ENCODE data around the gene WIPI1.

DNA sequence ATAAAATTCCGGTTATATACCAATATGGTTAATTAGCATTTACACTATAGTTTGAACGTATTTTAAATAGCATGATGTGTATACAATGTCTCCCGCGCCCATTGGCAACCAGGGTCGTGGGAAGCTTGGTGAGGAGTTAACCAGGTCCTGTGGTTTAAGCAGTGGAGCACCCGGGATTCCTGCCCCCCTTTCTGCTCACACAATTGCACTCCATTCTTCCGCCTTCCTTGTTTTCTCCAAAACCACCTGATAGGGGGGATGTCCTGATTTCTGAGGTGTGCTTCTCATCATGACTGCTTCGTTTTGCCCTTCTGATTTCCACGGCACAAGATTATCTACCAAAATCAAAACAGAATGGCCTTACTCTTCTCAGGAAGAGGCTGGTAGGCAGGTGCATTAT is 35.8 kb downstream of the WIPI1 start:
- TF ChIP-seq POLR2A (IDR thresholded peaks at IDR 0.05; ENCODE audit: low read length) (no peak), NR3C1 (IDR thresholded peaks at IDR 0.05) (no peak), RNF2 (IDR thresholded peaks at IDR 0.05; ENCODE audit: borderline replicate concordance, low read depth) (no peak), RAD21 (conservative IDR thresholded peaks at IDR 0.05 in 1 of 2, IDR thresholded peaks at IDR 0.05 in 1 of 2) (no peak), CHD2 (IDR thresholded peaks at IDR 0.05; ENCODE audit: low read length, partially characterized antibody) (no peak), CBX8 (IDR thresholded peaks at IDR 0.05) (no peak), BHLHE40 (IDR thresholded peaks at IDR 0.05; ENCODE audit: low read depth, low read length) (no peak)
- TF ChIP-seq, protein P1, sequence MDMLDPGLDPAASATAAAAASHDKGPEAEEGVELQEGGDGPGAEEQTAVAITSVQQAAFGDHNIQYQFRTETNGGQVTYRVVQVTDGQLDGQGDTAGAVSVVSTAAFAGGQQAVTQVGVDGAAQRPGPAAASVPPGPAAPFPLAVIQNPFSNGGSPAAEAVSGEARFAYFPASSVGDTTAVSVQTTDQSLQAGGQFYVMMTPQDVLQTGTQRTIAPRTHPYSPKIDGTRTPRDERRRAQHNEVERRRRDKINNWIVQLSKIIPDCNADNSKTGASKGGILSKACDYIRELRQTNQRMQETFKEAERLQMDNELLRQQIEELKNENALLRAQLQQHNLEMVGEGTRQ (IDR thresholded peaks at IDR 0.05) = no peak
- TF ChIP-seq, protein P2, sequence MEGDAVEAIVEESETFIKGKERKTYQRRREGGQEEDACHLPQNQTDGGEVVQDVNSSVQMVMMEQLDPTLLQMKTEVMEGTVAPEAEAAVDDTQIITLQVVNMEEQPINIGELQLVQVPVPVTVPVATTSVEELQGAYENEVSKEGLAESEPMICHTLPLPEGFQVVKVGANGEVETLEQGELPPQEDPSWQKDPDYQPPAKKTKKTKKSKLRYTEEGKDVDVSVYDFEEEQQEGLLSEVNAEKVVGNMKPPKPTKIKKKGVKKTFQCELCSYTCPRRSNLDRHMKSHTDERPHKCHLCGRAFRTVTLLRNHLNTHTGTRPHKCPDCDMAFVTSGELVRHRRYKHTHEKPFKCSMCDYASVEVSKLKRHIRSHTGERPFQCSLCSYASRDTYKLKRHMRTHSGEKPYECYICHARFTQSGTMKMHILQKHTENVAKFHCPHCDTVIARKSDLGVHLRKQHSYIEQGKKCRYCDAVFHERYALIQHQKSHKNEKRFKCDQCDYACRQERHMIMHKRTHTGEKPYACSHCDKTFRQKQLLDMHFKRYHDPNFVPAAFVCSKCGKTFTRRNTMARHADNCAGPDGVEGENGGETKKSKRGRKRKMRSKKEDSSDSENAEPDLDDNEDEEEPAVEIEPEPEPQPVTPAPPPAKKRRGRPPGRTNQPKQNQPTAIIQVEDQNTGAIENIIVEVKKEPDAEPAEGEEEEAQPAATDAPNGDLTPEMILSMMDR (IDR thresholded peaks at IDR 0.05) = no peak
- TF ChIP-seq, protein P3, sequence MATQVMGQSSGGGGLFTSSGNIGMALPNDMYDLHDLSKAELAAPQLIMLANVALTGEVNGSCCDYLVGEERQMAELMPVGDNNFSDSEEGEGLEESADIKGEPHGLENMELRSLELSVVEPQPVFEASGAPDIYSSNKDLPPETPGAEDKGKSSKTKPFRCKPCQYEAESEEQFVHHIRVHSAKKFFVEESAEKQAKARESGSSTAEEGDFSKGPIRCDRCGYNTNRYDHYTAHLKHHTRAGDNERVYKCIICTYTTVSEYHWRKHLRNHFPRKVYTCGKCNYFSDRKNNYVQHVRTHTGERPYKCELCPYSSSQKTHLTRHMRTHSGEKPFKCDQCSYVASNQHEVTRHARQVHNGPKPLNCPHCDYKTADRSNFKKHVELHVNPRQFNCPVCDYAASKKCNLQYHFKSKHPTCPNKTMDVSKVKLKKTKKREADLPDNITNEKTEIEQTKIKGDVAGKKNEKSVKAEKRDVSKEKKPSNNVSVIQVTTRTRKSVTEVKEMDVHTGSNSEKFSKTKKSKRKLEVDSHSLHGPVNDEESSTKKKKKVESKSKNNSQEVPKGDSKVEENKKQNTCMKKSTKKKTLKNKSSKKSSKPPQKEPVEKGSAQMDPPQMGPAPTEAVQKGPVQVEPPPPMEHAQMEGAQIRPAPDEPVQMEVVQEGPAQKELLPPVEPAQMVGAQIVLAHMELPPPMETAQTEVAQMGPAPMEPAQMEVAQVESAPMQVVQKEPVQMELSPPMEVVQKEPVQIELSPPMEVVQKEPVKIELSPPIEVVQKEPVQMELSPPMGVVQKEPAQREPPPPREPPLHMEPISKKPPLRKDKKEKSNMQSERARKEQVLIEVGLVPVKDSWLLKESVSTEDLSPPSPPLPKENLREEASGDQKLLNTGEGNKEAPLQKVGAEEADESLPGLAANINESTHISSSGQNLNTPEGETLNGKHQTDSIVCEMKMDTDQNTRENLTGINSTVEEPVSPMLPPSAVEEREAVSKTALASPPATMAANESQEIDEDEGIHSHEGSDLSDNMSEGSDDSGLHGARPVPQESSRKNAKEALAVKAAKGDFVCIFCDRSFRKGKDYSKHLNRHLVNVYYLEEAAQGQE (IDR thresholded peaks at IDR 0.05) = no peak
- TF ChIP-seq, protein P4, sequence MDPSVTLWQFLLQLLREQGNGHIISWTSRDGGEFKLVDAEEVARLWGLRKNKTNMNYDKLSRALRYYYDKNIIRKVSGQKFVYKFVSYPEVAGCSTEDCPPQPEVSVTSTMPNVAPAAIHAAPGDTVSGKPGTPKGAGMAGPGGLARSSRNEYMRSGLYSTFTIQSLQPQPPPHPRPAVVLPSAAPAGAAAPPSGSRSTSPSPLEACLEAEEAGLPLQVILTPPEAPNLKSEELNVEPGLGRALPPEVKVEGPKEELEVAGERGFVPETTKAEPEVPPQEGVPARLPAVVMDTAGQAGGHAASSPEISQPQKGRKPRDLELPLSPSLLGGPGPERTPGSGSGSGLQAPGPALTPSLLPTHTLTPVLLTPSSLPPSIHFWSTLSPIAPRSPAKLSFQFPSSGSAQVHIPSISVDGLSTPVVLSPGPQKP (IDR thresholded peaks at IDR 0.05; ENCODE audit: low read depth, low read length) = no peak
- TF ChIP-seq, protein P5, sequence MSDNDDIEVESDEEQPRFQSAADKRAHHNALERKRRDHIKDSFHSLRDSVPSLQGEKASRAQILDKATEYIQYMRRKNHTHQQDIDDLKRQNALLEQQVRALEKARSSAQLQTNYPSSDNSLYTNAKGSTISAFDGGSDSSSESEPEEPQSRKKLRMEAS (IDR thresholded peaks at IDR 0.05) = no peak
